Measurements from ENCODE around the gene ABCG1. TPM values are rescaled to one million over a fixed set of nuclear protein-coding genes. Genes with fewer than 3 reads are reported as not detected.
A peak's percentile ranks its signal among the peaks of the same experiment; 100 is the strongest.

ABCG1 gene
- total RNA-seq, 2 experiments from 2014 or later, result 16.7 to 17.3 TPM

GRCh38 chr21:42233067-42233961 lies 14.4 kb downstream of the ABCG1 start:
- intact Hi-C loops (cut with micrococcal nuclease; ENCODE audit: unreplicated experiment), result loop anchor here (1.0 to 5.0 kb wide), 9 partner anchors 15 to 371 kb away; partner anchors contain the start of gene ZBTB21
- ChIA-PET CTCF (ENCODE audit: unreplicated experiment) (interaction anchor here (0.6 to 2.1 kb wide), 10 partner anchors 13 to 108 kb away, joined by 3 to 6 read pairs (median 3); no protein-coding TSS in a partner anchor), POLR2A (interaction anchor here (0.6 to 2.6 kb wide), 14 partner anchors 9 to 292 kb away, joined by 3 to 17 read pairs (median 4); no protein-coding TSS in a partner anchor)
- Histone ChIP-seq H3K36me3 (ENCODE audit: insufficient read depth, low read length) (peaks cover 31% of the 10 kb centered on the region), H3K9me3 (ENCODE audit: low read length) (no peaks in the 10 kb centered on the region), H3K4me3 (ENCODE audit: low read depth, low read length, poor library complexity, severe bottlenecking) (peak overlapping the region; percentile 61), H3K9me2 (ENCODE audit: insufficient read depth, low read length) (no peaks in the 10 kb centered on the region), H3K27ac (ENCODE audit: low read depth, low read length, poor library complexity, severe bottlenecking) (peak overlapping the region; percentile 99), H2AFZ (ENCODE audit: low read length) (peak overlapping the region; percentile 5; the same call in 1 of the 2 replicates), H3K4me2 (ENCODE audit: low read length) (peak overlapping the region; percentile 92), H3K79me2 (ENCODE audit: insufficient read depth, low read depth, low read length) (peaks cover 71% of the 10 kb centered on the region), H3K4me1 (ENCODE audit: insufficient read depth, low read length, poor library complexity, severe bottlenecking) (peaks cover 99% of the 10 kb centered on the region), H4K20me1 (ENCODE audit: insufficient read depth, low read length) (no peaks in the 10 kb centered on the region)
- peak; percentile 64 for TF ChIP-seq CTCF (conservative IDR thresholded peaks at IDR 0.05; ENCODE audit: low read length)
- TF ChIP-seq EZH2phosphoT487 (IDR thresholded peaks at IDR 0.05; ENCODE audit: borderline replicate concordance, low read depth, low read length), result no peak
- BruUV-seq (replicated peaks), result TSS peak; percentile 45
- DNase-seq (ENCODE audit: low spot score), result peak; percentile 97

- no peaks in the 10 kb centered on the region for H4K20me1 ChIP-seq (ENCODE audit: insufficient read depth, low read length)
- CTCF ChIA-PET (ENCODE audit: unreplicated experiment), result interaction anchor here (0.6 to 2.1 kb wide), 9 partner anchors 12 to 109 kb away, joined by 3 to 6 read pairs (median 3); no protein-coding TSS in a partner anchor
- no peaks in the 10 kb centered on the region for H3K9me3 ChIP-seq (ENCODE audit: low read length)
- intact Hi-C loops (cut with micrococcal nuclease; ENCODE audit: unreplicated experiment), result loop anchor here (5.0 kb wide), 3 partner anchors 172 to 372 kb away; no protein-coding TSS in a partner anchor
- POLR2A ChIA-PET, result interaction anchor here (0.7 to 2.6 kb wide), 17 partner anchors 9 to 302 kb away, joined by 3 to 17 read pairs (median 5); no protein-coding TSS in a partner anchor
- peak overlapping the region; percentile 99 for H3K27ac ChIP-seq (ENCODE audit: low read depth, low read length, poor library complexity, severe bottlenecking)
- H3K4me2 ChIP-seq (ENCODE audit: low read length), result peak overlapping the region; percentile 92
- peaks cover 24% of the 10 kb centered on the region for H3K36me3 ChIP-seq (ENCODE audit: insufficient read depth, low read length)
- peaks cover 99% of the 10 kb centered on the region for H3K4me1 ChIP-seq (ENCODE audit: insufficient read depth, low read length, poor library complexity, severe bottlenecking)
- no peak for DNase-seq (ENCODE audit: low spot score)
- TF ChIP-seq EZH2phosphoT487 (IDR thresholded peaks at IDR 0.05; ENCODE audit: borderline replicate concordance, low read depth, low read length), result no peak
- TF ChIP-seq CTCF (conservative IDR thresholded peaks at IDR 0.05; ENCODE audit: low read length), result no peak
- H3K9me2 ChIP-seq (ENCODE audit: insufficient read depth, low read length), result no peaks in the 10 kb centered on the region
- H3K79me2 ChIP-seq (ENCODE audit: insufficient read depth, low read depth, low read length), result peaks cover 71% of the 10 kb centered on the region
- TSS peak; percentile 91 for BruUV-seq (replicated peaks)
- H2AFZ ChIP-seq (ENCODE audit: low read length), result no peak overlapping the region
- H3K4me3 ChIP-seq (ENCODE audit: low read depth, low read length, poor library complexity, severe bottlenecking), result peak overlapping the region; percentile 61
Measured at GRCh38 chr21:42234041-42234440, 15.1 kb downstream of the ABCG1 start.
